Measurements from ENCODE around the gene SH3BGR.

Gene SH3BGR

GRCh38 chr21:39474611-39475010, 22.8 kb downstream of the SH3BGR start:
- no peak overlapping the region for H3K4me3 ChIP-seq (ENCODE audit: low read depth, low read length)
- no peak for DNase-seq (ENCODE audit: low read depth)
- TF ChIP-seq CTCF (IDR thresholded peaks at IDR 0.05; ENCODE audit: control insufficient read depth, extremely low read depth, insufficient read depth): no peak

- TF ChIP-seq CTCF (IDR thresholded peaks at IDR 0.05; ENCODE audit: control insufficient read depth, extremely low read depth, insufficient read depth): no peak
- no peak overlapping the region for H3K4me3 ChIP-seq (ENCODE audit: low read depth, low read length)
- no peak for DNase-seq (ENCODE audit: low read depth)
Measured at GRCh38 chr21:39479164-39479813, 27.5 kb downstream of the SH3BGR start.

- TF ChIP-seq CTCF (IDR thresholded peaks at IDR 0.05; ENCODE audit: control insufficient read depth, extremely low read depth, insufficient read depth): no peak
- no peak for DNase-seq (ENCODE audit: low read depth)
Measured at GRCh38 chr21:39479814-39480182, 28.0 kb downstream of the SH3BGR start.

GRCh38 chr21:39480271-39480670, 28.5 kb downstream of the SH3BGR start:
- no peak for TF ChIP-seq CTCF (IDR thresholded peaks at IDR 0.05; ENCODE audit: control insufficient read depth, extremely low read depth, insufficient read depth)
- H3K4me3 ChIP-seq (ENCODE audit: low read depth, low read length): no peak overlapping the region
- DNase-seq (ENCODE audit: low read depth): no peak

More at GRCh38 chr21:39479814-39480182, 28.0 kb downstream of the SH3BGR start:
- no peak overlapping the region for H3K4me3 ChIP-seq (ENCODE audit: low read depth, low read length)

GRCh38 chr21:39481886-39482285, 30.1 kb downstream of the SH3BGR start:
- no peak for DNase-seq (ENCODE audit: low read depth)
- TF ChIP-seq CTCF (IDR thresholded peaks at IDR 0.05; ENCODE audit: control insufficient read depth, extremely low read depth, insufficient read depth): no peak
- H3K4me3 ChIP-seq (ENCODE audit: low read depth, low read length): no peak overlapping the region

- no peak overlapping the region for H3K4me3 ChIP-seq (ENCODE audit: low read depth, low read length)
- TF ChIP-seq CTCF (IDR thresholded peaks at IDR 0.05; ENCODE audit: control insufficient read depth, extremely low read depth, insufficient read depth): no peak
- no peak for DNase-seq (ENCODE audit: low read depth)
Measured at GRCh38 chr21:39483917-39484316, 32.1 kb downstream of the SH3BGR start.

GRCh38 chr21:39484711-39485276, 33.0 kb downstream of the SH3BGR start:
- no peak for DNase-seq (ENCODE audit: low read depth)
- no peak for TF ChIP-seq CTCF (IDR thresholded peaks at IDR 0.05; ENCODE audit: control insufficient read depth, extremely low read depth, insufficient read depth)

More at GRCh38 chr21:39484711-39485276, 33.0 kb downstream of the SH3BGR start:
- H3K4me3 ChIP-seq (ENCODE audit: low read depth, low read length): no peak overlapping the region
